NCI-H1694 (cell line): Measurements from ENCODE around the gene LMO3.
"Not testable (repeated sequence)": the region's sequence is repeated elsewhere in the genome, so short reads cannot be mapped to it uniquely, and the experiment has no call there.

Experiments
- DNase-seq: peaks from one replicate; lab custom pipeline; 2025; lab: John Stamatoyannopoulos, UW

LMO3 gene

DNA sequence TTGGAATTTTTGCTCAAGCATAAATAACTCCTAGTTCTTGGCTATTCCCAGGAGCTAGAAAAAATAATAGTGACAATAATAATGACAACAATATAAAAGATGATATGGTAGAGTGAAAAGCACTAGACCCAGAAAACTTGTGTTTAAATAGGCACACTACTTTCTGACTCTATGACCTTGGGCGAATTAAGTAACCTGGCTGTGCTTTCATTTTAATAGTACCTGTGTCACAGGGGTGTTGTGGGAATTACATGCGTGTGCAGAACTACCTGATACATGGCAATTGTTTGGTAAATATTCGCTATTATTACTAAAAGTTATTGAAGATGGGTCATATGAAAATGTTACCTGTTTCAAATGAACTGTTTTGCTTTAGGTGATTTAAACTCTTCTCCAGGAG is 60.1 kb downstream of the LMO3 start:
- no peak for DNase-seq

DNA sequence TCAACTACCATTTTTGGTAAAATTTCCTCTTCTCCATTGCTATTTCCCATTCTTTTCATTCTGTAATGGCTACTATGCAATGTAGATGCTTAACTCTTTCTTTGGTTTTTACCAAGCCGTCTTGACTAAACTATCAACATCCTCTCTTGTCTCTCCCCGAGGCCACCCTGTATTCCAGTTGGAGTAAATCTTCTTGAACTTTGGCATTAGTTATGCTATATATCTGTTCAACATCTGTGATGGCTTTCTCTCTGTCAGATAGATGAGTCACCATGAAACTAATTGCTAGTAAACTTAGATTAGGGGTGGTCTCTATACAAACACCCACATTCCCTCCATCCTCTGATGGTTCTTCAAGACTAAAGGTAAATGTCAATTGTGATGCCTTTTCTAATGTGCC is 63.4 kb downstream of the LMO3 start:
- no peak for DNase-seq

- not testable (repeated sequence) for DNase-seq
Measured at GRCh38 chr12:16537652-16538051, 68.3 kb downstream of the LMO3 start.

- DNase-seq: peak; percentile 64
Measured at GRCh38 chr12:16531621-16532020, 74.3 kb downstream of the LMO3 start.

- no peak for DNase-seq
Measured at GRCh38 chr12:16530268-16530850, 75.6 kb downstream of the LMO3 start.

GRCh38 chr12:16526693-16527092 is 79.3 kb downstream of the LMO3 start:
- no peak for DNase-seq

DNA sequence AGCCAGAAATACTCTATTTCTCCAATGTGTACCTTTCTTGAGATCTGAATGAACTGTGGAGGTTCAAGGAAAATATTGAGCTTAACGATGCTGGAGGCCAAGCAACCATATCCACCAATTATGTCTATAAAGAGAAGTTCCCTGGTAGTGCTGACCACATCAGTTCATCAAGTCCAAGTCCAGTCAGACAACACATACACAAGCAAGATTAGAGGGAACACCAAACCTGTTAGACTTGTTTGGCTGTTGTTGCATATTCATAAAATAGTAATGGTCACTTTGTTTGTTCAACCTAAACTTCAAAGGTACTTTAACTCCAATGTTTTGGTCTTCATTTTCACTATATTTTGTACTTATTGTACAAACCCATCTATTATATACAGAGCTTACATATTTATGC is 81.6 kb downstream of the LMO3 start:
- DNase-seq: no peak

DNA sequence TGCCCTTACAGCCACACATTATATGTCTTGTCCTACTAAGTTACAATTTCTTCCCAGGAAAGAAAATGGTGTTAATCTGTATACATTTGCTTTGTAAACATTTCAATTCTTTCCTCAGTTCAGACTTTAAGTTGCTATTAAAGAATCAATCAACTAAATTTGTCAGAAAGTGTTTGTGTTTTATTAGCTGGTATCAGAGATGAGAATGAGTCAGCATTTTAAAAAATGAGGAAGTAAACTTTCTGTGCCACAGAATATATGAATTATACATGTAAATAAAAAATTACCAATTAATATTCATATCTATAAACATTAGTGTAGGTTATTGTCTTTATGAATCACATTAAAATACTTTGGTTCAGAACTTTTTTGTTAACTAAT is 82.0 kb downstream of the LMO3 start:
- DNase-seq: no peak

DNA sequence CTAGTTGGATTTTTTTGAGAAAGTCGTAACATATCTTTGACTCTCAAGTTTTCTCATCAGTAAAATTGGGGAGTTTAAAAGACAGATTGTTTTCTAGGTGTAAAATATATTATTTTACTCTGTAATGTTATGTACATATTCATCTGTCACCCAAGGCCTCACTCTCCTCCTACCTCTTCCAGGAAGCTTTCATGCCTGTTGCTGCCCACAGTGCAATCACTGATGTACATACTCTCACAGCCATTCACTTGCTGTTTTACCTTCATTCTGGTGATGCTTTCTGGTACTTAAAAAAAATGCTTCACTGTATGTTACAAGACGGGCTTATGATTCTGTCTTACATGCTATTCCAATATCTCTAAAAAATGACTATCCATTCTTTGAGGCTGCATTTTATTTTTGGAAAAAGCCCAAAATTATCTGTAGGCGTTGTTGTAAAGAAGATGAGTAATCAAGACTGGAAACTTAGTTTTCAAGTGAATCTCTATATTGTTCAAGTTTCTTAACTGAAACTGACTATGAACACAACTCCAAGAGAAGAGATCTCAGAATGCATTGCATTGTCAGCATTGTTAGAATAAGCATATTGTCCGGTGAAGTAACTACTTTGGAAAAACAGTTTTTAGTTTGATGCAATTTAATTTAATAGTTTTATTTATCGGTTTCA is 82.5 kb downstream of the LMO3 start:
- DNase-seq: no peak

- no peak for DNase-seq
Measured at GRCh38 chr12:16520328-16520727, 85.6 kb downstream of the LMO3 start.

GRCh38 chr12:16515666-16516065 is 90.3 kb downstream of the LMO3 start:
- DNase-seq: peak; percentile 91

- DNase-seq: no peak
Measured at GRCh38 chr12:16513231-16513630, 92.7 kb downstream of the LMO3 start.

DNA sequence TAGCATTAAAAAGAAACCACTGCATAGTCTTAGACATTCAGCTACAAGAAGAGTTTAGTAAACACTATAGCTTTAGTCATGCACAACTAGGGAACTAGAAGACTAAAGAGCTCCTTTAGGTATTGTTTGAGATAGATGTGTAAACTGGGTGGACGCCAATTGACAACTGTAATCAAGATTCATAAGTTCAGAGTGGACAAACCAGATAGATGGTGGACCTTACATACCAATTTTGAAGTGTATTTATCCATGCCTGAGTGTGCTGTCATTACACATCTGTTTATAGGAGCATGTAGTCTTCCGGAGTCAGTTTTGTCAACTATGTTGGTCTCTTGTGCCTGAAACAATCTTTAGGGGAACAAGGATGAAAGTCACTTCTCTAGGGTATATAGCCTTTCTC is 96.6 kb downstream of the LMO3 start:
- no peak for DNase-seq

DNA sequence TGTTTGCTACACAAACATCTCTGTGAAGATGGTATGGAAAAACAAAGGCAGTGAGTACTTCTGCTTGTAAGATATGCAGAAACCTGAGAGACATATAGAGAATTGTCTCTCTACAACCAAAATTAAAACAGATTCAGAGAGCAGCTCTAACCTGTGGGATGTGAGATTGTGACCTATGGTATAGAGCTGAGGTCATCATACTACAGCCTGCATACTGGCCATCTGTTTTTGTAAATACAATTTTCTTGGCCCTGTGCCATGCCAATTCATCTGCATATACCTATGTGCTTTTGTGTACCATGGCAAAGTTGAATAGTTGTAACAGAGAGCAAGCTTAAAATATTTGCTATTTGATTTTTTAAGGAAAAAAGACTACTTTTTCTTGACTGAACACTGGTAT is 99.6 kb downstream of the LMO3 start:
- DNase-seq: no peak

GRCh38 chr12:16504200-16504599 is 101.8 kb downstream of the LMO3 start:
- no peak for DNase-seq

DNA sequence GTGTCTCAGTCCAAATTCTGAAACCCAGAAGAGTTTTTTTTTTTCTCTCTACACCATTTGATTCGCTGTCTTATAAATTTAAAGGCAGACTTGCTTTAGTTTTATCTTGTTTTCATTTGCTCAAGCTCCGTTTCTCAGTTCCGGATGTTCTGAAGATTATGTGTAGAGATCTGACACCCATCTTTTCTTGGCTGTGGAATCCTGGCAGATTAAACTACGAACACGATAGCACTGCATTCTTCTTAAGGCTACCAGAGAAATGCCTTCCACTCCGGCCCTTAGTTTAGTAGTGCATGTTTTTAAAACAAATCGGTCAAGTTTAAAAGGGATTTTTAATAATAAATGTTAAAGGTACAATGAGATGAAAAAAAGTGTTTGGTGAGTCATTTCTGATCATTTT is 106.4 kb downstream of the LMO3 start:
- no peak for DNase-seq
